Stimulated activated CD4-positive, alpha-beta T cell treated with anti-CD3 and anti-CD28 coated beads, Interleukin-1b, Interleukin-23, amount 100 ng/mL, for 1 hour (primary cell): ENCODE measurements around the gene TMEM233.
"Not testable (repeated sequence)": the region's sequence is repeated elsewhere in the genome, so short reads cannot be mapped to it uniquely, and the experiment has no call there.

Source experiments
- DNase-seq, 2 donors: peaks; one replicate each; pipeline ENCODE4 v3.0.0-alpha.2; 2020; ENCODE audit warnings: low read depth in 2 of 2

Gene TMEM233

DNA sequence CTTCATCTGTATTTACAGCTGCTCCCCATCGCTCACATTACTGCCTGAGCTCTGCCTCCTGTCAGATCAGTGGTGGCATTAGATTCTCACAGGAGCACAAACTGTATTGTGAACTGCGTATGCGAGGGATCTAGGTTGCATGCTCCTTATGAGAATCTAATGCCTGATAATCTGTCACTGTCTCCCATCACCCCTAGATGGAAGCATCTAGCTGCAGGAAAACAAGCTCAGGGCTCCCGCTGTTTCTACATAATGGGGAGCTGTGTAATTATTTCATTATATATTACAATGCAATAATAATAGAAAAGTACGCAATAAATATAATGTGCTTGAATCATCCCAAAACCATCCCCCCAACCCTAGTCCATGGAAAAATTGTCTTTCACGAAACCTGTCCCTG, 64.6 kb downstream of the TMEM233 start:
- not testable (repeated sequence) for DNase-seq

DNA sequence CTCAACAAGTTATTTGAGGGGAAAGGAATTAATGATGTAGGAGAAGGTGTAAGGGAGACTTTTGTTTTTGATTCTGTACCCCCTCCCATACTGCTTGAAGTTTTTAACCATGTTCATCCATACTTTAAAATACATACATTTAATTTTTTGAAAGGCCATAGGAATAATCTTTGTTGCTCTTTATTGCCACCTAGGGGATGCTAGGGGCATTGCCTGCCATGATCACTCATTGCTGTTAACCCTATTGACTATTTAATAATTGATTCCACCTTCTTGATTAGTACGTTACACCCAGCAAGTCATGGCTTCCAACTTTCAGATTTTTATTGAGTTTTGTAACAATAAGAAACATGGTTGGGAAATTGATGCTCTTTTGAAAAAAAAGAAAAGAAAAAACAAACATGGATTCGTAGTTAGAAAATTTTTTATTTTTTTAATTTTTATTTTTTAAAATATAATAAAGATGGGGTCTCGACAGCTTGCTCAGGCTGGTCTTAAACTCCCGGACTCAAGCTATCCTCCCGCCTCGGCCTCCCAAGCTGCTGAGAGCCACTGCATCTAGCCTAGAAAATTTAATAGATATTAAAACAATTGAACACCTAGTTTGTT, 65.8 kb downstream of the TMEM233 start:
- DNase-seq = no peak

DNA sequence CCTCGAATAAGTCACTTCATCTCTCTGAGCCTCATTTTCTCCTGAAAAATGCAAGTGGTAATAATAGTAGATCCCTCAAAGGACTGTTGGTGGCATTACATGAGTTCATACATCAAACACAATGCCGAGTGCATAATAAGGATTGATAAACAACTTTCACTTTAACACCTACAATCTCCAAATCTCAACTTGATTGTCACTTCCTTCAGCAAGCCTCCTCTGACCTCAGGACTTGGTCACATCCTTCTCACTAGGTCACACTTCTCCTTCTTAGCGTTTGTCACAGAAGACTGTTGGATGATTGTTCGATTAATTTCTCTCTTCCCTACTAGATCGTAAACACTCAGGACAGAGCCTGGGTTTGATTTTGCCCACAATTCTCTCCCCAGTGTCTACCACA, 66.5 kb downstream of the TMEM233 start:
- no peak for DNase-seq

DNA sequence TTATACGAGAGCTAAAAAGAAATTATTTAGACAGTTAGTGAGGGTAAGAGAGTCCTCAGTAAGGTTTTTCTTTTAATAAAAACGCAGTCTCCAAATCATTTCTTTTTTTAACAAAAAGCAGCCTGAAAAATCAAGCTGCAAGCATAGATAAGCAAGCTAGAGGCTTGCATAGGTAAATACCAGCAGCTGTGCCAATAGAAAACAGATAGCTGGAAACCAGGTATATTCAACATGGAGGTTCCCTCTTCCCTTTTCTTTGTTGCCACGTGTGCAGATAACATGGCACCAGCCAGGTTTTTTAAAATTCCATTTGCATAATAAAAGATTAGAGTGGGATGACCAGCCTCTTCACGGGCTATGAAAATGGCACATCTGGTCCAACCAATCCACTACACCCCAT, 68.3 kb downstream of the TMEM233 start:
- DNase-seq = no peak

DNA sequence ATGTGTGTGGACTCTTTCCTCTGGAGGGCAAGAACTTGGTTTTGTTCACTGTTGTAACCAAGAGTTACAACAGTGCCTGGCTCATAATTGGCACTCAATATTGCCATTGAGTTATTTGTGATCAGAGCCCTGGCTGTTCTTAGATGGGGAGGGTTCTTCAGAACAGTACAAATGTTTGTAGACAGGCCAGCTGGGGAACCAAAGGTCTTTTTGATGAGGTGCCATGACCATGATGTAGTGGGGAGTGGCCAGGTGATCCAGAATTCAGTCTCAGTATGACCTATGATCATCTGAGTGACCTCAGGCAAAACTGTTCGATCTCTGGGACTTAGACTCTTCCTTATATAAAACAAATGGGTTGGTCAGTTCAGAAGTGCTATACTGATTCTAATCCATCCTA, 71.1 kb downstream of the TMEM233 start:
- DNase-seq = no peak

DNA sequence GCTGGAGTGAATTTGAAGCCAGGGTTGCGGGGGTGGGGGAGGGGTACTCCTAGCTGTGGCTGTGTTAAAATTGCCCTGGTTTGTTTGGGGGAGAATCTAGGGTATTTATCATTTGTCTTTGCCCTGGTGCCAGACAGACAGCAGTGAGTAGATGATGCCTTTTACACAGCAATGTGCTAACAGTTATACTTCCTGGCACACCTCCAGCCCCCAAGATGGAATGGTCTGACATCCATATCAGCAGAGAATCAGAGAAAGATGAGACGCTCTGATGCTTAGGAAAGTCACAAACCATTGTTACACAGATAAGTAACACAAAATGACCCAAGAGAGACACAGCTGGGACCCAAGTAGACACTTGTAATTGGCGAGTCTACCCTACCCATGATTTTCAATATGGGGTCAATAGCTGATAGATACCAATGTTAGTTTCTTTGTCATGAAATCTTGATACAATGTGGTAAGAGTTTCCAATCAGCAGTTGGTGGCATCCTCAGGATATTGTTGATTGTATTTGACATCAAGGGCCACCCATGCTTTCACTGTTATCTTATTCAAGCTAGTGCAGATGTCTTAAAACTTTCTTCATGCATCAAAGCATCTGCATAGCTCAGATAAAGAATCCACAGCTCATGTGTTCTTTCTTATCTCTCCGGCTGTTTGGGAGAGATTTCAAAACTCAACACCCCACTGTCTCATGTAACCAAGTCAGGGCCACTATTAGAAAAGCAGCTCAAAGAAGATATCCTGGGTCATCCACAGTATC, 71.8 kb downstream of the TMEM233 start:
- no peak for DNase-seq

DNA sequence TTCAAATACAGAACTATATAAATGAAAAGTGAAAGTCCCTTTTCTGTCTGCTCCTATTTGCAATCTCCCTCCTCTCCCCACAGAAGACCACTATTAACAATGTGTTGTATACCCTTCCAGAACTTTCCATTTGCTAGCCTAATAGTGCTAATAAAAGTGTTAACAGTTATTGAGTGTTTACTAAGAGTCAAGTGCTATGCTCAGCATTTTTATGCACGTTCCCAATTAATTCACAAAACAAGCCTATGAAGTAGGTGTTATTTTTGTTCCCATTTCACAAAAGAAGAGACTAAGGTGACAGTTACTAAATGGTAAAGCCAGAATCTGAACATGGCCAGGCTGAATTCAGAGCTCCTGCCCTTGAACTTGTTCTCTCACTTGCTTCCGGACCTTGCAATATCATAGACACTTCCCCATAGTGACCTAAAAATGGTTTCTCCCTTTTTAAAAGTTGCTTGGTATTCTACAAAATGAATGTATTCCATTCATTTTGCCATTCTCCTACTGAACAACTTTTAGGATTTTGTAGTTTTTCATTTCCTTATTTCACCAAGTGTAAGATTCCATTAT, 72.7 kb downstream of the TMEM233 start:
- DNase-seq = no peak

DNA sequence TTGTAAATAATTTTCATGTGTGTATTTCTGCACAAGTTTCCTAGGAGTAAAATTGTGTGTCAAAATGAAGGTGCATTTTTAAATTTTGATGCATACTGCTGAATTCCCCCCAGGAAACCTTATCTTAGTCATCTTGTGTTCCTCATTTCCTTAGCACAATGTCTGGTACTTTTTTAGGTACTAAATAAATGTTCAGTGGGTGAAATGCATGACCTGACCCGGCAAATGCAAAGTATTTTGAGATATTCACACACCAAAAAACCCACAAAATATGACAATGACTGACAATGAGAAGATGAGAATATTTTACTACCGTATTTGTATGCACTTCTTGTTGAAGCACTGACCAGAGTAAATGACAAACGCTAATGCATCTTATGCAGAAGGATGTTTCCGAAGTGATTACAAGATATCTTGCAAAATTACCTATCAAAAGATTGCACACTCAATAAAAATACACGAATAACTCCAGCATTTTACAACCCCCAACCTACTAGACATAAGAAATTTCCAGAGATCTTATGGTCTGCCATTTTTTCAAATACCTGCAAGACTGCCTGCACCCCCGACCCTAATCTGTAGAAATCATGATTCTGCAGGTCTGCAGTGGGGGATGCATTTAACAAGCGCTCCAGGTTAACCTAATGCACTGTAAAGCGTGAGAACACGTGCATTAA, 73.5 kb downstream of the TMEM233 start:
- no peak for DNase-seq

DNA sequence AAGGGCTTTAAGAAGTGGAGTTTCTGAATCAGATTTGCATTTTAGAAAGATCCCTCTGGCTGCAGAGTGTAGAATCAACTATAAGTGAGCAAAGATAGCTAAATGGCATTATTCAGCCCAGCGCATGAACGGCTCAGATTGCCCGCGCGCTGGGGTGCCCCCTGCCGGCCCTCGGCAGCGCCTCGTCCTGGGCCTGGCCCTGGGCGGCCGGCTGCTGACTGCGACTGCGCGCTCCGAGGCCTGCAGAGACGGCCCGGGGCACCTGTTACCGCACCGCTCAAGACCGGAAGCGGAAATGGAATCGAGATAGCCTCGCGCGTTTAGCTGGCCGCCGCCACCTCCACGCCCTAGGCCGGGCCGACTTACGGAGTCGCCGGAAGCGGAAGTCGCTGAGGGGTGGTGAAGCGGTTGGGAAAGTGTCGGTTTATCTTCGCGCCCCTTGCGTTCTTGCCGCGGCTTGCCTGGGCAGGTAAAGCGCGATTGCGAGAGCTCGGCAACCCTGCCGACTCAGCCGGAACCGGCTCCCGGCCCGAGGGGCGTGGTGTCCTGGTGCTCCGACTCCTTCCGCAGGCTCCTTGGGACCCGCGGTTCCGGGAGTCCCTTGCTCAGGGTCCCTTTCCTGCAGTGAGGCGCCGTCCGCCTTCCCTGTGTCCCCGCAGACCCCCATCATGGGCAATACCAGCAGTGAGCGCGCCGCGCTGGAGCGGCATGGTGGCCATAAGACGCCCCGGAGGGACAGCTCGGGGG, 74.2 kb downstream of the TMEM233 start, which contains the start of gene PRKAB1:
TSS of gene PRKAB1 (plus strand) at position 557 of the 747 bp plus-strand sequence. CDS start at position 669, 112 bp downstream.
- DNase-seq = peak; percentile 83 to 89

DNA sequence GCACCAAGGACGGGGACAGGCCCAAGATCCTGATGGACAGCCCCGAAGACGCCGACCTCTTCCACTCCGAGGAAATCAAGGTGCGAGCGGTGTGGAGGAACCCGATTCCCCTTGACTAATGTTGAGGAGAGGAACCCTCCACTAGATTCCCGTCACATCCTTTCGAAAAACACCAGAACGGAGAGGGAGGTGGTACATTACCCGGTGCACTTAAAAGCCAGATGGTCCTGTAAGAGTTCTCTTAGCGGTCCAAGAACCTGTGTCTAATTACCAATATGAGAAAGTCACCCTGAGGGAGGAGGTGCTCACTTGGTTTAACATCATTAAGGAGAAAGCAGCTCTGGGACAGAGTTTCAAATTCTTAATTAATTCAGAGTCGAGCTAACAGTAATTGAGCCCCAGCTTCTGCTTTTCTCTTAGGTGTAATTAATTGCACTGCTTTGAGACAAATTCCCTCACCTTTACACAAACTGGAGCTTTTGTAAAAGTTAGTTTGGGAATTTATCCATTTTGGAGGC, 74.8 kb downstream of the TMEM233 start:
- no peak for DNase-seq

DNA sequence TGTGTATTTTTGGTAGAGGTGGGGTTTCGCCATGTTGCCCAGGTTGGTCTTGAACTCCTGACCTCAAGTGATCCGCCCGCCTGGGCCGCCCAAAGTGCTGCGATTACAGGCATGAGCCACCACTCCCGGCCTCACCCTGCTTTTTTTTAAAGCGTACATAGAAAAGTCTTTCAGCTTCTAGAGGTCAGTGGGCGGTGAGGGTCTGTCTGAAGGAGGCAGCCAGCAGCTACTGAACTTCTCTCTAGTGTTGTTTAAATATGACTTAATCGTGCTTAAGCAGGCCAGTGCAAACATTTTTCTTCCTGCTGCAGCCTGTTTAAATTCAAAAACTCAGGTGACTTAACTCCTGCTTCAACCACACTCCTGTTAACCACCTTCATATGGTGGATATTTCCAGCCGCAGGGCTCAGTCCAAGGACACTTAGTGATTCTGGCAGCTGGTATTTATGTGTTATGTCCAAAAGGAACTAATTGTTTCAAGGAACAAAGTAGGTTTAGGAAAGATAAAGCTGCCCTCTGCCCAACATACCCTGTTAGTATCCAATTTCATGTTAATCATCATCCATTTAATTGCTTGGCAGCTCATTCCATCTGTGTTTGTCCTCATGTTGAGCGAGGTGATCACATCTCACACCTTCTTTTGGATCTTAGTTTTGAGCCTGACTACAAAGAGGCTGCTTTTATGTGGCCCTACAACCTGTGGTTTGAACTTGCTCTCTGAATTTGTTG, 76.3 kb downstream of the TMEM233 start:
- no peak for DNase-seq

DNA sequence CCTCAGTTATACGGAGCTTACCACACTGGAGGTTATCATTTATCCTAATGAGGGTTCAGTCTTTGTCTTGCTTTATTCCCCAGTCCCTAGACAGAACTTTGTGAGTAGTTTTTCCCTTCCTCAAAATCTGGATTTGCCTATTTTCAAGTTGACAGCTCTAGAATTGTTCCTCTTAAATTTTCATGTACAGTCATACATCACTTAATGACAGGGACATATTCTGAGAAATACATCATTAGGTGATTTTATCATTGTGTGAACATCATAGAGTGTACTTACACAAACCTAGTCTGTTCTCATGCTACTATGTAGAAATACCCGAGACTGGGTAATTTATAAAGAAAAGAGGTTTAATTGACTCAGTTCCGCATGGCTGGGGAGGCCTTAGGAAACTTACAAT, 77.5 kb downstream of the TMEM233 start:
- no peak for DNase-seq

DNA sequence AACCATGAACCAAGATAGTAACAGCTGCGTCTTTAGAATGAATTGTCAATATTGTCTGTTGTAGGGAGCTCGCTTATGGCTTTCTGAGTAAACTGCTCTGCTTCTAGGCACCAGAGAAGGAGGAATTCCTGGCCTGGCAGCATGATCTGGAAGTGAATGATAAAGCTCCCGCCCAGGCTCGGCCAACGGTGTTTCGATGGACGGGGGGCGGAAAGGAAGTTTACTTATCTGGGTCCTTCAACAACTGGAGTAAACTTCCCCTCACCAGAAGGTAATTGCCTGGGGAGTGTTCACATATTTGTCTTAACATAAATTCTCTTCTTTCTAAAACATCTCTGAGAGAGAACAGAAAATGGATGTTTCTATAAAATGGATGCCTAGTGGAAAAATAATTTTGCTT, 78.6 kb downstream of the TMEM233 start:
- no peak for DNase-seq

DNA sequence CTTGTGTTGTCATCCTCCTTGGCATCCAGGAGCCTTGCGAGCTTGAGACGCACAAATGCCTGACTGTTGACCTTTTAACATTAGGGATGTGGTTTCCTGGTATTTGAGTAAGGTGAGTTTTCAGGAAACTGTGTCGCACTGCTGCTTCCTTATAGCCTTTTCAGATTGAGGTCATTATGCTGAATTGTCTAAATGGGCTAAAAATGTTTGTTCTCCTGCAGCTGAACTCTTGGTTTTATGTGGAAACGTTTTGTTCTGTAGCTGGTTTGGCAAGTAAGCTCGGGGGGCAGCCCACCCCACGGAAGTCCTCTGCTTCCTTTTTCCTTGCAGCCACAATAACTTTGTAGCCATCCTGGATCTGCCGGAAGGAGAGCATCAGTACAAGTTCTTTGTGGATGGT, 80.1 kb downstream of the TMEM233 start:
- no peak for DNase-seq

DNA sequence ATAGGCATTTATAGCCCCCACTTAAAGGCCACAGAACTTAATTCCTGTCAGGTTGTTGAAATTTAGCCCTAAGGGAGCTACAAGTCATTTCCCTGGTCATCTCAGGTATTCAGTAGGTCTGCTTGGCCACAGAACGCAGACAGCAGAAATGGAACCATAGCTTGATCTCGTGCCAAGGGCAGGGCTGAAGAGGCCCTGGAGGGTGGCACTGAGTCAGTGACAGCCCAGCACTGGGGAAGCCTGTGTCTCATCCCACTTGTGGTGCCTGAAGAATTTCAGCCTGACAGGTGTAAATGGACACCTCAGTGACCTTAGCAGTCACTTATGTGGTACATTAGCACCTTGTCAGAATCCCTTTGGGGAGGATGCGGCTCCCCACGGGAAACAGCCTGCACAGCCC, 81.0 kb downstream of the TMEM233 start:
- no peak for DNase-seq

DNA sequence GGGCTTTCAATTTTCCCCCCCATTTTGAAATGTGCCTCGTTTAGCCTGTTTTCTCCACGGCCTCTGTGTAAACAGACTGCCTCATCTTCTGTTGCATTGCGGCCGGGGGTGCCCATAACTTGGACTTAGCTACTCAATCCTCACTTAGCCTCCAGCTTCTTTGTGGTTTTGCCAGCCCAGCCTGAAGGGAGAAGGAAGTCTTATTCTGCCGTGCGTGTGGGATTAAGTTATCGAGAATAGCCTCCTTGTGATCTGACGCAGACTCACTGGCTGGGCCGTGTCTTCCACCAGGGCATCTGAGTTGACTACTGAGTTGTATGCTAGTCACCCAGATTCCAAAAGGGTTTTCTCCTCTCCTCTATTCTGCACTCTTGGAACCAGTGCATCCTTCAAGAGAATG, 82.4 kb downstream of the TMEM233 start:
- DNase-seq = no peak

DNA sequence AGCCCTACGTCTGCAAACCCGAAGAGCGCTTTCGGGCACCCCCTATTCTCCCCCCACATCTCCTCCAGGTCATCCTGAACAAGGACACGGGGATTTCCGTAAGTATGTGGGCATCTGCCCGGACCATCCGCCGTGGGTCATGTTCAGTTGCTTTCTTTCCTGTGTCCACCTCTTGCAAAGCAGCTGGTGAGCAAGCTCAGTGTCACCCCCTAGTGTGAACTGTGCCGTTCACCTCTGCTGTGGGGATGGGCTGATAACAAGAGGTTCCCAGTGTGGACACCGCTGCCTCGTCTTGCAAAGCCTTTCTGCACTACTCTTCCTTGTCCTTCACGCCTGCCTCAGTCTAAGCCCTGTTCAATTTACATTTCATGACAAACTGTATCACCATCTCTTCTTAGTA, 83.0 kb downstream of the TMEM233 start:
- no peak for DNase-seq

DNA sequence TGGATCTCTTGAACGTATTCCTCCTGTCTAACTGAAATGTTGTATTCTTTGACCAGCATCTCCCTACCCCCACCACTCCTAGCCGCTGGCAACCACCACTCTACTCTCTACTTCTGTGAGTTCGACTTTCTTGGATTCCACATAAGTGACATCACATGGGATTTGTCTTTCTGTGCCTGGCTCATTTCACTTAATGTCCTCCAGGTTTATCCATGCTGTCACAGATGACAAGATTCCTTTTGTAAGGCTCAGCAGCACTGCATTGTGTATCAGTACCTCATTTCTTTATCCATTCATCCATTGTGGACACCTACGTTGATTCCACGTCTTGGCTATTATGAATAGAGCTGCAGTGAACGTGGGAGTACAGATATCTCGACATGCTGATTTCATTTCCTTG, 84.9 kb downstream of the TMEM233 start:
- DNase-seq = no peak

DNA sequence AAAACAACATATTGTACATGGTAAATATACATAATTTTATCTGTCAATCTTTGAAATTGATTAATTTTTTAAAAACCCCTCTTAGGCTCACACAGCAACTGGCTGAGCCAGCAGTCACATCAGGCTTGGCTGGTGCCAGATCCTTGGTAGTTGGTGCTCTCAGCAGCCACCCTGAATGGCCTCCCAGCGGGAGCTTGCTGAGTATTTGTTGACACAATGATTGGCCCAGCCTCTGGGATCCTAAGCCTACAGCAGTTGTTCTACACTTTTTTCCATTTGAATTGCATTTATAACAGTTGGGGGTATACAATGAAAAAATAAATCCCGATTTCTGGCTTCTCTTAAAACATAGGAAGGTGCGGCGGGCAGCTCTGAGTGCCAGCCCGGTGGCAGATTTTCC, 85.5 kb downstream of the TMEM233 start:
- DNase-seq = no peak

DNA sequence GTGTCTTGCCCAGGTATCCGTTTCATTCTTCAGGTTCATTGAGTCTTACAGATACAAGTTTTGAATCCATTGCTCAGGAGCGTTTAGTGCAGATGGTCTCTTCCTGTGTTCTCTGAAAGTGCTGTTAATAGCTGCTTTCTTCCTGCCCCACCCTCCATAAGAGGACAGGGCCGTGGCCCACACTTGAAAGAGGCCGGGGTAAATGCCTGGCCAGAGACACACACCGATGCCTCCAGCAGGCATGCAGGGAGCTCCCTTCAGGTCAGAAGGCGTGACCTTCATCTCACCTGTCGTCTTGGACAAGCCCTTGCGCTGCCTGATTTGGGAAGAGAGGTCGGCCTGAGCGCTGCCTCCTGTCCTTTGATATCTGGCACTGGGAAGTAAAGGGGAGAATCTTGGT, 85.9 kb downstream of the TMEM233 start:
- DNase-seq = no peak

DNA sequence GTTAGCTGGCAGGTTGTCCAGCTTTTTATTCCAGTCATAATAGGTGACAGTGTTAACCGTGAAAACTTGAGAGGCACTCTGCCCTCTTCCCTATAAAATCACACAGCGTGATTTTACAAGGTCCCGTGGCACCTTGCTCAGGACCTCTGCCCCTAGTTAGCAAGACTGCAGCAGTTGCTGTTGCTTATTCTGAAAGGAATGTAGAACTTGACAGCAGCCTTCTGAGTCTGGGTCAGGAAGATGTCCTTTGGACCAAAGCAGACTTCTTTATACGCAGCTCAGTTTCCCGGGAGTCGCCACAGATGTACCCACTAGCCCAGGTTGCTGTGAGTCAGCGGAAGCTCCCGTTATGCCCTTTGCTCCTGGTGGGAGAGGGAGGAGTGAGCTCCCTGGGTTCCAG, 87.5 kb downstream of the TMEM233 start:
- DNase-seq = no peak
